ENCODE measurements around the gene TIAM1. TPM values are rescaled to one million over a fixed set of nuclear protein-coding genes. Genes with fewer than 3 reads are reported as not detected.

TIAM1 gene
- total and polyA plus RNA-seq, 2 of the 8 experiments (the other 6 are each of a cell fraction or from before 2014, with no cell fraction given) = 10.1 to 30.7 TPM

DNA sequence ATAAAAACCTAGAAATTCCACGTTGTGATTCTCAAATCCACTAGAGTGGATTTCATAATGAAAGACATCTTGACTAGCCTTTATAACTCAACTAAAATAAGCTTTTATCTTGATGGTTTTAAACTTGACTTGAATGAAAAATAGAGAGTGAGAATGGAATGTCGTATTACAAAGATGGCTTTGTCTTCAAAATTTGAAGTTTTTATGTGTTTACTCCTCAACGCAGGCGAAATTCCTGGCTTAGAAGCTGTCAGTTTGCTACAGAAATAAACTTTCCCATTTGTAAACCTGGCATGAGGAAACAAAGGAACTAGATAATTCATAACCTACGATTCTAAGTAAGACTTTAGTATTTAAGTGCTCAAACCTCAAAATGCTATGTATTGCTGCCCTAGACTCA, 215.8 kb downstream of the TIAM1 start (continued):
- TF ChIP-seq, protein P1, sequence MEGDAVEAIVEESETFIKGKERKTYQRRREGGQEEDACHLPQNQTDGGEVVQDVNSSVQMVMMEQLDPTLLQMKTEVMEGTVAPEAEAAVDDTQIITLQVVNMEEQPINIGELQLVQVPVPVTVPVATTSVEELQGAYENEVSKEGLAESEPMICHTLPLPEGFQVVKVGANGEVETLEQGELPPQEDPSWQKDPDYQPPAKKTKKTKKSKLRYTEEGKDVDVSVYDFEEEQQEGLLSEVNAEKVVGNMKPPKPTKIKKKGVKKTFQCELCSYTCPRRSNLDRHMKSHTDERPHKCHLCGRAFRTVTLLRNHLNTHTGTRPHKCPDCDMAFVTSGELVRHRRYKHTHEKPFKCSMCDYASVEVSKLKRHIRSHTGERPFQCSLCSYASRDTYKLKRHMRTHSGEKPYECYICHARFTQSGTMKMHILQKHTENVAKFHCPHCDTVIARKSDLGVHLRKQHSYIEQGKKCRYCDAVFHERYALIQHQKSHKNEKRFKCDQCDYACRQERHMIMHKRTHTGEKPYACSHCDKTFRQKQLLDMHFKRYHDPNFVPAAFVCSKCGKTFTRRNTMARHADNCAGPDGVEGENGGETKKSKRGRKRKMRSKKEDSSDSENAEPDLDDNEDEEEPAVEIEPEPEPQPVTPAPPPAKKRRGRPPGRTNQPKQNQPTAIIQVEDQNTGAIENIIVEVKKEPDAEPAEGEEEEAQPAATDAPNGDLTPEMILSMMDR (IDR thresholded peaks at IDR 0.05; ENCODE audit: control extremely low read depth in 1 of 3, insufficient read depth in 1 of 3, low read depth in 1 of 3, low read length in 3 of 3) = no peak
